ENCODE data around the gene GCK. TPM values are rescaled to one million over a fixed set of nuclear protein-coding genes. Genes with fewer than 3 reads are reported as not detected.

GCK gene
- total and polyA plus RNA-seq, 2 donors (not counting 1 experiment from before 2014, with no cell fraction given) = 0.22 to 0.24 TPM

GRCh38 chr7:44134943-44135628, 54.2 kb downstream of the GCK start:
- Histone ChIP-seq H3K79me2 (ENCODE audit: control insufficient read depth, insufficient read depth, low read length) (no peaks in the 10 kb centered on the region), H4K20me1 (ENCODE audit: control insufficient read depth, insufficient read depth, low read length, poor library complexity, severe bottlenecking) (no peaks in the 10 kb centered on the region), H3K4me3 (ENCODE audit: control extremely low read depth in 1 of 5, extremely low read depth in 1 of 5, insufficient read depth in 1 of 5, low read depth in 2 of 5, low read length in 4 of 5) (no peak overlapping the region), H3K9ac (ENCODE audit: low read length) (no peak overlapping the region), H3K36me3 (replicated peaks in 1 of 2; ENCODE audit: control extremely low read depth in 1 of 2, control insufficient read depth in 1 of 2, extremely low read depth in 1 of 2, insufficient read depth in 2 of 2, low read length in 1 of 2) (no peaks in the 10 kb centered on the region), H3K27ac (ENCODE audit: low read length in 2 of 2) (no peak overlapping the region), H3K9me3 (ENCODE audit: control extremely low read depth in 1 of 3, control insufficient read depth in 2 of 3, insufficient read depth in 1 of 3, low read length in 2 of 3) (no peaks in the 10 kb centered on the region), H2AFZ (ENCODE audit: insufficient read depth, low read depth, low read length, poor library complexity, severe bottlenecking) (no peak overlapping the region), H3K4me1 (ENCODE audit: control insufficient read depth in 2 of 2, insufficient read depth in 2 of 2, low read length in 2 of 2) (no peaks in the 10 kb centered on the region), H3K27me3 (replicated peaks in 1 of 4; ENCODE audit: control extremely low read depth in 1 of 4, control insufficient read depth in 3 of 4, insufficient read depth in 4 of 4, low read length in 3 of 4) (no peaks in the 10 kb centered on the region), H3K4me2 (replicated peaks; ENCODE audit: low read depth, low read length, poor library complexity, severe bottlenecking) (no peak overlapping the region)
- CTCF ChIA-PET = no interaction called here
- POLR2A ChIA-PET = interaction anchor here (0.5 kb wide), 1 partner anchor 45 kb away, joined by 3 read pairs; no protein-coding TSS in a partner anchor
- no peak for TF ChIP-seq CTCF (IDR thresholded peaks at IDR 0.05)
- intact Hi-C loops (cut with micrococcal nuclease) = no loop called here
- Mint-ChIP-seq H3K9me3 (ENCODE audit: insufficient read depth) (no peaks in the 10 kb centered on the region), H3K4me1 (no peaks in the 10 kb centered on the region), H3K27ac (no peak overlapping the region), H3K4me3 (no peak overlapping the region), H3K27me3 (no peaks in the 10 kb centered on the region)
- DNase-seq = no peak
- 100% methylated on average over 1 of the region's 4 CpGs for WGBS (ENCODE audit: insufficient coverage)
- ATAC-seq (ENCODE audit: low read depth) = no peak

- Mint-ChIP-seq H3K27me3 (no peaks in the 10 kb centered on the region), H3K9me3 (ENCODE audit: insufficient read depth) (no peaks in the 10 kb centered on the region)
Measured at GRCh38 chr7:44133295-44133694, 55.9 kb downstream of the GCK start.

More at GRCh38 chr7:44133295-44133694, 55.9 kb downstream of the GCK start:
- no peaks in the 10 kb centered on the region for H4K20me1 ChIP-seq (ENCODE audit: control insufficient read depth, insufficient read depth, low read length, poor library complexity, severe bottlenecking)
- no peaks in the 10 kb centered on the region for H3K79me2 ChIP-seq (ENCODE audit: control insufficient read depth, insufficient read depth, low read length)
- intact Hi-C loops (cut with micrococcal nuclease) = no loop called here
- H3K9me3 ChIP-seq (ENCODE audit: control extremely low read depth in 1 of 3, control insufficient read depth in 2 of 3, insufficient read depth in 1 of 3, low read length in 2 of 3) = peaks cover 0 to 2% (median 0%) of the 10 kb centered on the region in 3 donors
- no peak overlapping the region for H3K4me3 ChIP-seq (ENCODE audit: control extremely low read depth in 1 of 5, extremely low read depth in 1 of 5, insufficient read depth in 1 of 5, low read depth in 2 of 5, low read length in 4 of 5)
- TF ChIP-seq CTCF (IDR thresholded peaks at IDR 0.05) = no peak
- TF ChIP-seq EZH2 (IDR thresholded peaks at IDR 0.05; ENCODE audit: borderline replicate concordance, insufficient read depth, low read depth, low read length, poor library complexity, severe bottlenecking) = no peak
- H3K9ac ChIP-seq (ENCODE audit: low read length) = no peak overlapping the region
- no peak overlapping the region for H3K4me2 ChIP-seq (replicated peaks; ENCODE audit: low read depth, low read length, poor library complexity, severe bottlenecking)
- no peaks in the 10 kb centered on the region for H3K4me1 ChIP-seq (ENCODE audit: control insufficient read depth in 2 of 2, insufficient read depth in 2 of 2, low read length in 2 of 2)
- ChIA-PET POLR2A (no interaction called here), CTCF (no interaction called here)
- WGBS (ENCODE audit: insufficient coverage) = 83% methylated on average over 3 of the region's 3 CpGs
- ATAC-seq (ENCODE audit: low read depth) = no peak
- no peak overlapping the region for H3K27ac ChIP-seq (ENCODE audit: low read length in 2 of 2)
- no peak overlapping the region for H3K4me3 Mint-ChIP-seq
- H3K4me1 Mint-ChIP-seq = no peaks in the 10 kb centered on the region
- H2AFZ ChIP-seq (ENCODE audit: insufficient read depth, low read depth, low read length, poor library complexity, severe bottlenecking) = no peak overlapping the region
- H3K27ac Mint-ChIP-seq = no peak overlapping the region
- no peaks in the 10 kb centered on the region for H3K36me3 ChIP-seq (replicated peaks in 1 of 2; ENCODE audit: control extremely low read depth in 1 of 2, control insufficient read depth in 1 of 2, extremely low read depth in 1 of 2, insufficient read depth in 2 of 2, low read length in 1 of 2)
- peaks cover 0 to 3% (median 0%) of the 10 kb centered on the region in 4 experiments for H3K27me3 ChIP-seq (replicated peaks in 1 of 4; ENCODE audit: control extremely low read depth in 1 of 4, control insufficient read depth in 3 of 4, insufficient read depth in 4 of 4, low read length in 3 of 4)
- no peak for DNase-seq
